ENCODE data around the gene RNF19B.
"Not testable (repeated sequence)": the region's sequence is repeated elsewhere in the genome, so short reads cannot be mapped to it uniquely, and the experiment has no call there.

The RNF19B gene

DNA sequence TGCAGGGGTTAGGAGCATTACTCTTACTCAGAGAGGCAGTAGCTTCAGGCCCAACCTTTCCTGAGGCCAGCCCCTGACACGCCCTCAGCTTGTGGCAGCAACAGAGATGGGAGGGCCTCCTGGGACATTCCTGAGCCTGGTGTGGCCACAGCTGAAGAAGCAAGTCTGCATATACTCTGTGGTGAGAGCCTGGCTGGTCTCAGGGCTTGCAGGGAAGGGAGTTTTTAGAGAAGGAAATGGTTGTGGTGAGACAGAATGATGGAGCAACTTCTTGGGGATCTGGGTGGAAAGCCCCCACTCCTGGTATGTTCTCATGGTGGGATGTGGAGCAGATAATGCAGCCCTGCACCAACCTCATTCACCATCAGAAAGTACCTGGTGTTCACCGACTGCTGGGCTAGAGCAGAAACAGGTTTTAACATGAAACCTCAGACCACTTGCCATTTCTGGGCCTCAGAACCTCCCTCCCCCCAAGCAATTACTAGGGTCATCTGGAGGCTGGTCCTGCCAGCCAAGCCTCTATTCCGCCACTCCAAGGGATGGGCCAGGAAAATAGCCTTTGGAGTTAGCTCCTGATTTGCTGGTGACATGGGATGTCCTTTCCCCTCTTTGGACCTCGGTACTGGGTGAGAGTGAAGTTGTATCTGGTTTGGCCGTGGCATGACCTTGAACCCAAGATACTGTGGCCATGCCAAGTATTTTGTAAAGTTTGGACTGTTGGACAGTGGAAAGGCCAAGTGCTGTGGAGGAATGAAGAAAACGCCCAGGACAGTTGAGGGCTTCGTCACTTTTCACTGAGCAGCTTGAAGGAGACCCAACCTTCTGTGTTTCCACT lies 28.1 kb upstream of the RNF19B start:
- peak; percentile 87 for DNase-seq

DNA sequence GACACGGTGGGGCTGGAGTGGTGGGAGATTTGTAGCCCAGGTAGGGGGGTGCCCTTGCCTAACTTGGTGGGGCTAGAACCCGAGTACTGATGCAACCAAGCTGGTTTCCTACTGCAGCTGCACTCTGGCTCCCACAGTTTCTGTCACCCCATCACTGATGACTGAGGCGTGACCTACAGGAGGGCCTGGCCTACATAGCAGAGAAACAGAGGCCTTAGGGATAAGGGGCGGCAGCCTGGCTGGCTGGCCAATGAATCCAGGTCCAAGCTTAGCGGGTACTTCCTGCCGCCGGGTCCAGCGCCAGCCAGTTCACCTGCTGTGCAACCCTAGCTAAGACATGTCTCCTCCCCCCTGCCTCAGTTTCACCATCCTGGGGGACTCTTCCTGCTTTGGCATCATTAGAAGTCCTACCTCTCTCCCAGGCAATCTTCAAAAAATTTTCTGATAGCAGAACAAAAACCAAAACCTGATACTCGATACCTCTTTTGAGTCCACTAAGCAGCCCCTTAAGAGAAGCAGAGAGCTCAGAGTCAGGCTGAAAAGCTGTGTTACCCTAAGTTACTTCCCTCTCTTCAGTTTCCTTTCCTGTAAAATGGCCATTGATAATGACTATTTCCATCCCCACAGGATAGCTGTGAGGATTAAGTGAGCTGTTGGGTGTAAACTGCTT lies 27.3 kb upstream of the RNF19B start:
- DNase-seq = no peak

DNA sequence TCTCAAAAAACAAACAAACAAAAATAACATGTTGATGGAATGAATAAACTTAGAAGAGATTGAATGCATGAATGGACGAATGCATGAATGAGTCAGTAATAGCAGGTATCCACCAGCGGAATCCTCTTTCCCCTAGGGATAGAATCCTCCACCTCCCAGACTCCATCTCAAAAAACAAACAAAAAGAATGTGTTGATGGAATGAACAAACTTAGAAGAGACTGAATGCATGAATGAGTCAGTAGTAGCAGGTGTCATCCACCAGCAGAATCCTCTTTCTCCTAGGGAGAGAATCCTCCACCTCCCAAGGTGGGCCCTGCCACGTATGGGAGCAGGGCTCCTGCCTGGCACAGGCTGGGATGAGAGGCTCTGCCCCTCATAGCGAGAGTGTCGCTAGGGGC lies 26.8 kb upstream of the RNF19B start:
- no peak for DNase-seq

DNA sequence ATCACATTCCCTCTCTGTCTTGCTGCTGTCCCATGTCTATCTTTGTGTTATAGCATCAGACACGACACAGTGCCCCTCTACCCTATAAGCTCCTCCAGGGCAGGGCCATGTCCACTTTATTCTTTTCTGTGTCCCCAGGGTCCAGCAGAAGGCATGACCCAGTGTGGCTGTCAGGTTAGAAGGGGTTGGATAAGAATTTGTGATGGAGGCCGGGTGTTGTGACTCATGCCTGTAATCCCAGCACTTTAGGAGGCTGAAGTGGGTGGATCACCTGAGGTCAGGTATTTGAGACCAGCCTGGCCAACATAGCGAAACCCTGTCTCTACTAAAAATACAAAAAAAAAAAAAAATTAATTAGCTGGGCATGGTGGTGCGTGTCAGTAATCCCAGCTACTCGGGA lies 26.3 kb upstream of the RNF19B start:
- DNase-seq = no peak

DNA sequence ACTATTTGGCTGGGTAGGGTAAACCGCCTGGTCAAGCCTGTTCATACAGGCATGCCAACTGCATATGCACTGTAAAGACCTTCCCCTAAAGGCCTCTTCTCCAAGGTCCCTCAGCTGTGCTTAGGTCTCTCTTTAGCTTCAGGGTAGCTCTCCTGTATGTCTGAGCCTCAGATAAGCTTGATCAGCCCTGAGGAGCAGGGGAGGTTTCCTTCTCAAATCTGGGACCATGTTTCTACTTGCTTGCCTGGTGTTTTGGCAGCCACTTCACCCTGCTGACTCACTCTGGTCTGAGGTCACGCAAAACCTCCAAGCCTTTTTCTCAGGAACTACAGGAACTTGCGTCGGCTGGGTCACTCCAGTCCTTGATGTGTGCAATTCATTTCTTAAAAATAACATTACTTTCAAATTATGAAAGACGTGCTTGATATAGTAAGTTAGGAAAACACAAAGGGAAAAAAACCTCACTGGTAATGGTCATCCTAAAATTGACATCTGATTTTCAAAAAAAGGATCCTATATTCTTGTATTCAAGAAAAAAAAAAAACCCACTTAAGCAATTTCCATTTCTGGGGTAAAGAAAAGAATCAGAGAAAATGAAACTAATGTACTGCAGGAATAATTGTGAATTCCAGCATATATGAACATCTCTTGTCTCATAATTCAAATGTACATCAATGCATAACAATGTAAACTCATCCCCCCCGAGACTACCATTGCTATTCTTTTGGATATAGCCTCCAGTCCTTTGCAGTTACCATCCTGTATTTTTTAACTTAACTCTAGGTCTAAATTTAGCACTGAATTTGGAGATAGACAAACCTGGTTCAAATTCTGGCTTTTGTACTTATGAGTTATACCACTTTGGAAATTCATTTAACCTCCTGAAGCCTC lies 24.8 kb upstream of the RNF19B start:
- DNase-seq = peak; percentile 82

DNA sequence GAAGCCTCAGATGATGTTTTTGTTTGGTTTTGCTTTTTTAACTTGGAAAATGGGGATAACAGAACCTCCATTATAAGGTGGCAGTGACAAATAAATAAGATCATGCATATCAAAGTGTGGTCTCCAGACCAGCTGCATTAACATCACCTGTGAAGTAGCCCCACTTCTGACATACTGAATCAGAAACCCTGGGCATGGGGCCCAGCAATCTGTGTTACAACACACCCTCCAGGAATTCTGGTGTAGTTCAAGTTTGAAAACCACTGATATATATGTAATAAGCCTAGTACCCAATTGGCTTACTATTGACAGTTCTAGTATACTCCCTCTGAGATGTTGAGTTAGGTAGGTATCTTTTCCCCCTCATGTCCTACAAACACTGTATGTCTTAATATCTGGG lies 24.1 kb upstream of the RNF19B start:
- DNase-seq = no peak

DNA sequence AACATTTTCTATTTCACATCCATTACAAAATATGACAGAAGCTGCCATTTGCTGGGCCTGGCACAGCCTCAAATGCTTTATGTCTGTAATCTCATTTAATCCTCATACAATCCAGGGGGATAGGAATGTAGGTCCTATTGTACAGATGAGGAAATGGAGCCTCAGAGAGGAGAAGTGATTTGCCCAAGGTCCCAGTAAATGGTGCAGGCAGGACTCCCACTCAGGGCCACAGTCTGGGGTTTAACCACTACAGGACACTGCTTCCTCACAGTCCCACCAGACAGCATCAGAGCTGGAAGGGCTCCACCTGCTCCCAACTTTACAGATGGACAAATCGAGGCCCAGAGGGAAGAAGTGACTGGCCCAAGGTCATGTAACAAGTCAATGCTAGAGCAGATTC lies 20.6 kb upstream of the RNF19B start:
- no peak for DNase-seq

DNA sequence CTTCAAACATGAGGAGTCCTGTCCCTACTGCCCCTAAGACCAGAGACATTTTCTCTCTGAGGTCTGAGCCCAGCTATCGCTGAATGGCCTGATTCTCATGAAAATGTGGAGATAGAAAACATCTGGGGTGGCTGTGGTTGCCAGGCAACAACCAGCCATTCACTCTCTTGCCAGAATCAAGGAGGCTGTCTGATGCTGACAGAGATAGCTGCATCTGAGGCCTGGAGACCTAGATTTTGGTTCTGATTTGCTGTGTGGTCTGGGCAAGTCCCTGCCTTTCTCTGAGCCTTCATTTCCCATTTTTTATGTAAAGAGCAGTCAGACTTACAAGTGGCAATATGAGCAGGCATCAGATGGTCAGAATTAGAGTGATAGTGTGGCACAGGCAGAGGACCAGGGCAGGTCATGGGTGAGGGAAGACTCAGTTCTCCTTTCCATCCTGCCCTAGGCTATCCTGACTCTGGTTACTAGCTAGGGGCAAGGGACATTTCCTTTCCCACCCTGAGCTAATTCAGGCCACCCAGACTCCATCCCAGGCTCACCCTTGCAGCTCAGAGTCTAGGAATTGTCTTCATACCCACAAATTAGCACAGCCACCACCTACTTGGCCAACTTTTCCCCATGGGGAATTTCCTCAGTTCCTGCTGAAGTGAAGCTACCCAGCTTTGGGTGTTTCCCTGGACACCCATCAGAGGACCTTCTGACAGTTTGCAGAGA lies 20.0 kb upstream of the RNF19B start:
- DNase-seq = peak; percentile 74

DNA sequence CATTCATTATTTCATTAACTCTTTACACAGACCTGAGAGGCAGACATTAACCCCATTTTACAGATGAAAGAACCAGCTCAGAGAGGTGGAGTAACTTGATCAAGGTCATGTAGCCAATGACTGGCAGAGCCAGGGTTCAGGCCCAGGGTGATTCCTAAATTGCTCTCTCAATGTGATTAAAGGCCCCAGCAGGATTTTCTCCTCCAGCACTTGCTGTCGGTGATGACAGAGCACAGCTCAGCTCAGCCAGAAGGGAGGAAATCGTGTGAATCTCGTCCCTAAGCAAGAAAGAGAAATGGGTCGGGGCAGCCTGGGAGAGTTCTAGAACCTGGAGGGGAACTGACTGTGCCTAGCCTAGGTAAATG lies 19.5 kb upstream of the RNF19B start:
- no peak for DNase-seq

DNA sequence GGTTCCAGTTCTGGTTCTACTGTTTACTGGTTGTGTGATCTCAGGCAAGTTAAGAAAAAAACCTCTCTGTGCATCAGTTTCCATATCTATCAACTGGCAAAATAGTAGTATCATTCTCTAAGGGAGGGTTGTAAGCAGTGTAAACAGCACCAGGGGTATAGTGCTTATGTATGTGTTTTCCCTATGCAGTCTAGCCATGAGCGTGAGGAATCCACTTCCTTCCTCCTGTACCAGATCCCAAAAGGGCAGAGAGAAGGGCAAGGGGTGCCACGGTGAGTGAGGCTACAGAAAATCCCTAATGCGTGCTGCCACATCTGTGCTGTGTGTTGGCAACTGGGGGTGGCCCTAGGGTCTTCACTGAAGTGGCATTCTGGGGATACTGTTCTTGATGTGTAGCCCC lies 18.4 kb upstream of the RNF19B start:
- DNase-seq = no peak

DNA sequence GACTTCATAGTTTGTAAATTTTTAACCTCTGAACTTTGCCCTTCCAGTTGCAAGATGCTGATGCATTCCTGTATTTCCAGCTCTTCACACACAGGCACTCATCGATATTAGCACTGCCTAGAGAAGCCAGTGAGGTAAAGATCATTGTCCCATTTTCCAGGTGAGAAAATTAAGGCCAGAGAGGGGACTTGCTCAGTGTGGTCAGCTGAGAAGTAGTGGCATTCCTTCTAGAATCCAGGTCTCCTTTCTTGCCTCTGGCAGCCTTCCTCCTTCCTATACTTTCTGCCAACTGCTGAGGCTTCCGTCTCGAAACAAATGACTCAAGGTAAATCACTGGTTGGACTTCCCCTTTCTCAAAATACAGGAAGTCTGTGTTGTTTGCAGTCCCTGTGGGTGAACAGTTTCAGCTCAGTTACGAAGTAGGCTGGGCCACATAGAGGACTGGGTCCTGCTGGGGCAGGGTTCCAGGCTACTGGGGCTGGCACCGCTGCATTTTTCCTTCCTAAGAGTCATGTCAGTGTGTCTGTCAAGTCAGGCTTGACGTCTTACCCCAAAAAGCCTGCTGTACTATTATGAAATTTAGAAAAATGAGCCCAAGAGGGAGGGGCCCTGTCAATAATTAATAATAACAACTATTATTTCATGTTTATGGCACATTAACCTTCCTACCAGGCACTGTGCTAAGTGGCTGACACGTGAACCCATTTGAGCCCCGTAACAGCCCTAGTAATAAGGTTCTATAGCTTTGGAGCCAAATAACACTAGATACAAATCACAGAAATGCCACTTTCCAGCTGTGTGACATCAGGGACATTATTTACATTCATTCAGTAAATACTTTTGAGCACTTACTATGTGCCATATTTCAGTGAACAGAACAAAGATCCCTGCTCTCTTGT lies 16.6 kb upstream of the RNF19B start:
- DNase-seq = peak; percentile 92

DNA sequence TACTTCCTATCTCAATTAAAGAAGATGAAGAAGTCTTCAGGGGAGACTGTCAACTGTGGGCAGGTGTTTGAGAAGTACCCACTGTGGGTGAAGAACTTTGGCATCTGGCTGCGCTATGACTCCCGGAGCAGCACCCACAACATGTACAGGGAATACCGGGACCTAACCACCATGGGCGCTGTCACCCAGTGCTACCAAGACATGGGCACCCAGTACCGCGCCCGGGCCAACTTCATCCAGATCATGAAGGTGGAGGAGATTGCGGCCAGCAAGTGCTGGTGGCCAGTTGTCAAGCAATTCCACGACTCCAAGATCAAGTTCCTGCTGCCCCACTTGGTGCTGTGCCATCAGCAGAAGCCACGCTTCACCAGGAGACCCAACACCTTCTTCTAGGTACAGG lies 15.5 kb upstream of the RNF19B start:
- no peak for DNase-seq

DNA sequence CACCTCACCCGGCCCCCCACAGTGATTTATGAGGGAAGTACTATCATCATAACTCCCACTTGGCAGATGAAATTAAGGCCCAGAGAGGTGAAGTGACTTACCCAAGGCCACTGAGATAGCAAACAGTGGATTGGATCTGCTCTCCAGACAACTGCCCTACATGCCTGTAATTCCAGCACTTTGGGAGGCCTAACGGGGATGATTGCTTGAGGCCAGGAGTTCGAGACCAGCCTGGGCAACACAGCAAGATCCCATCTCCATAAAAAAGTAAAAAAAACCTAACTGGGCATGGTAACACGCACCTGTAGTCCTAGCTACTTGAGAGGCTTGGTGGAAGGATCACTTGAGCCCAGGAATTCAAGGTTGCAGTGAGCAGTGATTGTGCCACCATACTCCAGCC lies 14.2 kb upstream of the RNF19B start:
- DNase-seq = no peak

DNA sequence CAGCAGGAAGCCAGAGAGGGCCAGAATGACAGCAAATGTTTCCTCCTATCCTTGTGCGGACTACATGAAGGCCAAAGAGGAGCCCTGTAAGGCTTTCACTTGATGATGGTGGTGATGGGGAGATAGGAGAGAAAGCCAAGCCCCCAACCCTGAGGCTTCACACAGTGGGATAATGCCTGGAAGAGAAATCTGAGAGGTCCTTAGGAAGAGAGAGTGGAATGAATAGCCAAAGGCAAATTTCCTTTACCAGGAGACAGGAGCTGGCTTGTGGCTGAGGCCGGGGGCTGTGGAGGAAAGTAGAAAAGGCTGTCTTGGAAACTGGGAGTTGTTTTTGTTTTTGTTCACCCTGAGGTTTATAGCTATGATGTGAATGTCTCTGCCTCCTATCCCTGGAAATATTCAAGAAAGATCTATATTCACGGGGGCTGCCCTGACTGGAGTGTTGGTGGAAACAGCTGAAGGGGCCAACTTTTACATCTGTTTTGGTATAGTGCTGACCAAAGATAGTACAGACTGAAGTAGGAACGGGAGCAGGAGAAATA lies 13.0 kb upstream of the RNF19B start:
- no peak for DNase-seq

DNA sequence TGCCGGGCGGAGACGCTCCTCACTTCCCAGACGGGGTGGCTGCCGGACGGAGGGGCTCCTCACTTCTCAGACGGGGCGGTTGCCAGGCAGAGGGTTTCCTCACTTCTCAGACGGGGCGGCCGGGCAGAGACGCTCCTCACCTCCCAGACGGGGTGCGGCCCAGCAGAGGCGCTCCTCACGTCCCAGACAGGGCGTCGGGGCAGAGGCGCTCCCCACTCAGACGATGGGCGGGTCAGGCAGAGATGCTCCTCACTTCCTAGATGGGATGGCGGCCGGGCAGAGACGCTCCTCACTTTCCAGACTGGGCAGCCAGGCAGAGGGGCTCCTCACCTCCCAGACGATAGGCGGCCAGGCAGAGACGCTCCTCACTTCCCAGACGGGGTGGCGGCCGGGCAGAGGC lies 10.4 kb upstream of the RNF19B start:
- not testable (repeated sequence) for DNase-seq

DNA sequence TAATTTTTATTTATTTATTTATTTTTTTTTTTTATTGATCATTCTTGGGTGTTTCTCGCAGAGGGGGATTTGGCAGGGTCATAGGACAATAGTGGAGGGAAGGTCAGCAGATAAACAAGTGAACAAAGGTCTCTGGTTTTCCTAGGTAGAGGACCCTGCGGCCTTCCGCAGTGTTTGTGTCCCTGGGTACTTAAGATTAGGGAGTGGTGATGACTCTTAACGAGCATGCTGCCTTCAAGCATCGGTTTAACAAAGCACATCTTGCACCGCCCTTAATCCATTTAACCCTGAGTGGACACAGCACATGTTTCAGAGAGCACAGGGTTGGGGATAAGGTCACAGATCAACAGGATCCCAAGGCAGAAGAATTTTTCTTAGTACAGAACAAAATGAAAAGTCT lies 8.8 kb upstream of the RNF19B start:
- DNase-seq = not testable (repeated sequence)

DNA sequence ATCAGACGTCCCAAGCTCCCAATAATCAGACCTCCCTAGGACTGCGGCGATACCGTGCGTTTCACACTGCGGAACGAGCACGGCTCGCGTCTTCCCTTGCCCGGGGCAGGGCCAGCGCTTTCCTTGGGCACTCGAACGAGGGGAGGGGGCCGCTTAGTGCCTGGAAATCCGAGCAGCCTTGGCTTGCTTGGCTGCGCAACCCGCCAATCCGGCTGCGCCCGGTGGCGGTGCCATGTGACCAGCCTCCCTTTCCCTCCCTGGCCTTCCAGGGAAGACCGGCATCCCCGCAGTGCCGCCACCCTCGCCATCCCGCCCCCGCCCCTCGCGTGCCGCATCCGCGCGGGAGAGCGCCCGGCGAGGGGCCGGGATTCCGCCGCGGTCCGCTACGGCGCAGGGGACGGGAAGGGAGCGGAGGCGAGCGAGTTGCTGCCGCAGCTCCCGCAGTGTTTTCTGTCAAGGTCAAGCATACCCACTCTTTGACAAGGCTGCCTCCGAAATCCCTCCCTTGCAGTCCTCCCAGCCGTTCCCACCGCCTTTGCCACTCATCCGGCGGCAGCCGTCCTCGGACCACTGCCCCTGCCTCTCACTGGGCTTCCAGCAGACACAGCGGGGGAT lies 8.3 kb upstream of the RNF19B start:
- DNase-seq = no peak

DNA sequence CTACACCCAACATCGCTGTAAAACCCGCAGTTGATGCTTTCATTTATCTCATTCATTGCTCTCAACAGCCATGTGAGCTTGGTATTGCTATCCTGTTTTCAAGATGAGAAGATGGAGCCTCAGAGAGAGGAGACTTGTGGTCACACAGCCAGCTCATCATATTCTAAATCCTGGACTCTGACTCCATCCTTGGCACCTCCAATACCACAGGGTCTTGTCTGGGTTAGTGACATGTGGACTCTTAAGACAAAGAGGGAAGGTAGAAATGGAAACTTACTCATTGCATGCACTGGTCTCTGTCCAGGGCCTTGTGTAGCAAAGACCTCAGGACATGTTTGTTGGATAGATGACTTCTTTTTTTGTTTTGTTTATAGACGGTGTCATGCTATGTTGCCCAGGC lies 7.0 kb upstream of the RNF19B start:
- DNase-seq = no peak

DNA sequence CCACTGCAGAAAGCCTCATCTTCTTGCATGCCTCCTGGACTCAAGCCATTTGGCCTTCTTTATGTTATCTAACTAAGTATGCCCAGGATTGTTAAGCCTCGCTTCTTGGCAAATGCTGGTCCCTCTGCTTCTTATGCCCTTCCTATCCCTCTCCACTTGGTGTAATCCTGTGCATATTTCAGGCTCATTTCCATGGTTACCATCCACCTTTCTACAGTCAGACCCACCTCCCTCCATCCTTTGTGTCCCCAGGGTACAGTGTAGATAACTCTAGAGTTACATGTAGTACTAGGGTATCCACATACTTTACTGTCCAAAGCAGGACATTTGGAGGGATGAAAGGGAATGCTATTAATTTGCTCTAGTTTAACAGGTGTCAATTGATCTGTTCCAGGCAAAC lies 6.5 kb upstream of the RNF19B start:
- DNase-seq = no peak

DNA sequence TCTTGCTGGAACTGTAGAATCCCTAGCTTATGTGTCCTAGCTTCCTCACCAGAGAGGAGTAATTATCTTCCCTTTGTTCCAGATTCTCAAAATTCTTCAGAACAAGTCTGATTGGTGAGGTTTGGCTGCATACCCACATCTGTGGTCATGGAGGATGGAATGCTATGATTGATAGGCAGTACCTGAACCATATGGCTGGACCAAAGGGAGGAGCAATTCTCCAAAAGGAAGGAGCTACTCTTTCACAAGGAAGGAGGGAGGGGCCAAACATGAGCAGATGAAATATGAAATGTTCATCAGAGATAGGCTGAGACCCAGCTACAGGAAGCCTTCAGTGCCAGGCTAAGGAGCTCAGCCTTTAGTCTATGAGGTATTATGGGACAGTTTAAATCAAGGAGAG lies 5.0 kb upstream of the RNF19B start:
- no peak for DNase-seq

DNA sequence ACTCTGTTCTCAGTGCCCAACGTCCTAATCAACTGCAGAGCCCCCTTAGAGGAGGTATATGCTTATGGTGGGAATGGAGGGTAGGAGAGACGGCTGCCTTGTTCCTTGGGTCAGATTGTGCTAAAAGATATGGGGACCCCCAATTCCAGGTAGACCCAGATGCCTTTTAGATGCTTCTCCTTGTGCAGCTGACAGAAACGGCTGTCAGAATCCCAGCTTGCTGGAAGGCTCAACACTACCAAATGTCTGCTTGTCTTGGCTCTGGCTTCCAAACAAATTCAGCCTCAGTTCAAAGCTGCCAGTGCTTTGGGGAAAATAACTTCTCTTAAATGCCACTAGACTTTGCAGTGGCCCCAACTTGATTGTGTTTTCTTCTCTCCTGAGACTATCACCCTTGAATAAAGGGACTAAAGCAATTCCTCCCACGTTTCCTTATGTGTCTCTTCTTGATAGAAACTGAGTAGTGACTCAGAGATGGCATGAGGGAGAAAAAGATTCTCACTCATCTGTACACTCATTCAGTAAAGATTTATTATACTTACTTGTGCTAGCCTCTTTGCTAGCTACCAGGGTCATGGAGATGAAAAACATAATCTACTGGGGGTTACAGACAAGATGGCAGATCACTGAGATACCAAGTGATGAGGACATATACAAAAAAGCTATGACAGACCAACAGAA lies 3.4 kb upstream of the RNF19B start:
- no peak for DNase-seq
